ENCODE data around the gene NOXO1.

- TF ChIP-seq GATA2 (IDR thresholded peaks at IDR 0.05; ENCODE audit: insufficient read depth, insufficient read length, low read depth, low read length) (no peak), EZH2 (IDR thresholded peaks at IDR 0.05; ENCODE audit: borderline replicate concordance, low read depth, low read length, severe bottlenecking) (no peak), POLR2A (IDR thresholded peaks at IDR 0.05; ENCODE audit: low read depth, low read length) (no peak), CTCF (IDR thresholded peaks at IDR 0.05; ENCODE audit: extremely low read depth in 1 of 2, insufficient read depth in 1 of 2, low read depth in 1 of 2, low read length in 2 of 2) (no peak), POLR2AphosphoS5 (IDR thresholded peaks at IDR 0.05; ENCODE audit: insufficient read depth, low read depth, low read length) (no peak)
Observed at GRCh38 chr16:2013527-2013926, 32.3 kb upstream of the NOXO1 start.

Measured in endothelial cell of umbilical vein (primary cell).